Stimulated activated CD8-positive, alpha-beta memory T cell treated with anti-CD3 and anti-CD28 coated beads, Interleukin-12 subunit alpha, Interleukin-12 subunit beta, amount 100 ng/mL, for 1 hour (primary cell): Measurements from ENCODE around the gene GRB2.
"Not testable (repeated sequence)": the region's sequence is repeated elsewhere in the genome, so short reads cannot be mapped to it uniquely, and the experiment has no call there.

Source experiments
- DNase-seq: peaks from one replicate; pipeline ENCODE4 v3.0.0-alpha.2; 2020; ENCODE audit warnings: low read depth

The GRB2 gene

GRCh38 chr17:75318211-75318610 lies 87.3 kb downstream of the GRB2 start:
- DNase-seq = no peak

- no peak for DNase-seq
Observed at GRCh38 chr17:75317671-75318070, 87.8 kb downstream of the GRB2 start.

- no peak for DNase-seq
Observed at GRCh38 chr17:75316253-75316652, 89.2 kb downstream of the GRB2 start.

- DNase-seq = no peak
Observed at GRCh38 chr17:75315541-75316243, 89.8 kb downstream of the GRB2 start.

GRCh38 chr17:75313941-75314551 lies 91.4 kb downstream of the GRB2 start:
- DNase-seq = no peak

GRCh38 chr17:75308732-75309629 lies 96.5 kb downstream of the GRB2 start:
- DNase-seq = no peak

GRCh38 chr17:75307957-75308731 lies 97.3 kb downstream of the GRB2 start:
- no peak for DNase-seq

GRCh38 chr17:75301502-75302206 lies 103.8 kb downstream of the GRB2 start:
- no peak for DNase-seq

GRCh38 chr17:75301049-75301448 lies 104.4 kb downstream of the GRB2 start:
- no peak for DNase-seq

GRCh38 chr17:75300280-75300679 lies 105.2 kb downstream of the GRB2 start:
- no peak for DNase-seq

- no peak for DNase-seq
Observed at GRCh38 chr17:75295201-75296158, 110.0 kb downstream of the GRB2 start.

- DNase-seq = not testable (repeated sequence)
Observed at GRCh38 chr17:75292810-75293448, 112.5 kb downstream of the GRB2 start.

- peak; percentile 52 for DNase-seq
Observed at GRCh38 chr17:75289832-75290337, 115.6 kb downstream of the GRB2 start.

GRCh38 chr17:75289115-75289831 lies 116.2 kb downstream of the GRB2 start, which contains the start of gene SLC25A19:
Gene SLC25A19, minus strand, starts transcription at chr17:75289433. Its CDS starts 2,669 bp downstream, at chr17:75286764.
- DNase-seq = peak; percentile 94

- no peak for DNase-seq
Observed at GRCh38 chr17:75288770-75289114, 116.7 kb downstream of the GRB2 start.

- no peak for DNase-seq
Observed at GRCh38 chr17:75288359-75288758, 117.1 kb downstream of the GRB2 start.

- no peak for DNase-seq
Observed at GRCh38 chr17:75287221-75287620, 118.3 kb downstream of the GRB2 start.

GRCh38 chr17:75285123-75285522 lies 120.4 kb downstream of the GRB2 start:
- DNase-seq = no peak

GRCh38 chr17:75280189-75280588 lies 125.3 kb downstream of the GRB2 start:
- not testable (repeated sequence) for DNase-seq
